H1 (cell line): Measurements from ENCODE around the gene PKP1. TPM values are rescaled to one million over a fixed set of nuclear protein-coding genes. Genes with fewer than 3 reads are reported as not detected.

ENCODE experiments used
- CTCF ChIA-PET: fragments of 300-600 bp; sonication (Branson Sonifier 250); formaldehyde crosslinking; loops from one replicate; lab custom pipeline; 2021; ENCODE audit not compliant: partially characterized antibody; lab: Charles Lee
- POLR2A ChIA-PET: fragments of 300-600 bp; sonication (Branson Sonifier 250); formaldehyde crosslinking; loops from one replicate; lab custom pipeline; 2021; ENCODE audit warnings: inconsistent platforms; ENCODE audit not compliant: partially characterized antibody; lab: Charles Lee
- DNase-seq, 2 experiments: peaks; one replicate each; pipeline versions ENCODE4 v3.0.0 to v3.0.0-alpha.2; 2010 to 2022; ENCODE audit warnings: low spot score in 2 of 2, low read depth in 1 of 2, mixed read lengths in 1 of 2
- FAIRE-seq: peaks from 2 replicates; lab custom pipeline; 2011; peaks lifted over from hg19 to GRCh38; lab: Jason Lieb, UNC
- H2AFZ ChIP-seq: 2 replicates; pipeline ENCODE4 v1.8.1; 2012; ENCODE audit warnings: low read length, inconsistent platforms
- H2AK5ac ChIP-seq: 2 replicates; pipeline ENCODE4 v1.6.1; 2013; ENCODE audit warnings: low read depth, low read length
- H2BK120ac ChIP-seq: replicated peaks from 2 replicates; pipeline ENCODE3; 2013; ENCODE audit warnings: low read depth, low read length, inconsistent platforms
- H2BK12ac ChIP-seq: 2 replicates; pipeline ENCODE4 v1.6.1; 2013; ENCODE audit warnings: low read depth, low read length
- H2BK15ac ChIP-seq: 2 replicates; pipeline ENCODE4 v1.6.1; 2013; ENCODE audit warnings: low read length
- H2BK20ac ChIP-seq: 2 replicates; pipeline ENCODE4 v1.6.1; 2013; ENCODE audit warnings: low read length
- H2BK5ac ChIP-seq: 2 replicates; pipeline ENCODE4 v1.6.1; 2013; ENCODE audit warnings: low read depth, low read length
- H3K14ac ChIP-seq: 2 replicates; pipeline ENCODE4 v1.6.1; 2013; ENCODE audit warnings: inconsistent platforms; ENCODE audit not compliant: insufficient read length
- H3K18ac ChIP-seq: 2 replicates; pipeline ENCODE4 v1.6.1; 2013; ENCODE audit warnings: low read length; ENCODE audit errors: extremely low read depth
- H3K23ac ChIP-seq: 2 replicates; pipeline ENCODE4 v1.6.1; 2013; ENCODE audit warnings: inconsistent platforms; ENCODE audit not compliant: insufficient read length
- H3K23me2 ChIP-seq: 2 replicates; pipeline ENCODE4 v1.6.1; 2013; ENCODE audit warnings: low read depth, low read length
- H3K27ac ChIP-seq: 2 replicates; pipeline ENCODE4 v1.6.1; 2011; ENCODE audit warnings: low read depth, low read length, inconsistent platforms
- H3K27me3 ChIP-seq, 4 experiments: replicated peaks in 1 of 4; 1 replicate in 1 of 4; 2 replicates in 3 of 4; pipeline versions ENCODE4 v1.6.1 to v1.8.1; 2011 to 2013; ENCODE audit warnings: low read length in 3 of 4, mild to moderate bottlenecking in 3 of 4, inconsistent platforms in 2 of 4, mixed read lengths in 2 of 4, moderate library complexity in 1 of 4; ENCODE audit not compliant: control insufficient read depth in 3 of 4, insufficient read depth in 3 of 4; ENCODE audit errors: extremely low read depth in 1 of 4
- H3K36me3 ChIP-seq, 4 experiments: 2 replicates each; pipeline versions ENCODE4 v1.6.1 to v1.8.1; 2011 to 2013; ENCODE audit warnings: mild to moderate bottlenecking in 4 of 4, low read length in 3 of 4, moderate library complexity in 2 of 4, control low read depth in 1 of 4, inconsistent platforms in 1 of 4; ENCODE audit not compliant: insufficient read depth in 4 of 4, control insufficient read depth in 2 of 4
- H3K4ac ChIP-seq: replicated peaks from 2 replicates; pipeline ENCODE3; 2013; ENCODE audit warnings: low read length, low read depth, mixed read lengths, inconsistent platforms; ENCODE audit not compliant: insufficient read length
- H3K4me1 ChIP-seq, 4 experiments: replicated peaks in 1 of 4; 1 replicate in 1 of 4; 2 replicates in 3 of 4; pipeline versions ENCODE4 v1.6.1 to v1.8.1; 2011 to 2013; ENCODE audit warnings: low read length in 3 of 4, inconsistent platforms in 2 of 4, mixed read lengths in 1 of 4; ENCODE audit not compliant: insufficient read depth in 4 of 4, control insufficient read depth in 3 of 4
- H3K4me2 ChIP-seq, 2 experiments: 2 replicates each; pipeline versions ENCODE4 v1.6.1 to v1.8.1; 2011 to 2013; ENCODE audit warnings: low read depth in 2 of 2, low read length in 2 of 2, control low read depth in 1 of 2, inconsistent platforms in 1 of 2, mild to moderate bottlenecking in 1 of 2; ENCODE audit not compliant: insufficient read depth in 1 of 2
- H3K4me3 ChIP-seq, 4 experiments: fragments of 200-600, 300-600 bp in 1 of 4; sonication (generic), shearing (Covaris generic), sonication (Bioruptor Twin) in 1 of 4; 2 replicates each; pipeline versions ENCODE4 v1.5.1 to v1.8.1; 2011 to 2016; ENCODE audit warnings: low read length in 4 of 4, low read depth in 3 of 4, control low read depth in 2 of 4, inconsistent platforms in 2 of 4, mild to moderate bottlenecking in 2 of 4, mixed read lengths in 1 of 4, moderate library complexity in 1 of 4; ENCODE audit not compliant: insufficient read depth in 2 of 4; ENCODE audit errors: extremely low read depth in 1 of 4
- H3K56ac ChIP-seq: replicated peaks from 2 replicates; pipeline ENCODE3; 2013; ENCODE audit warnings: low read depth, mild to moderate bottlenecking, mixed read lengths, low read length, inconsistent platforms; ENCODE audit not compliant: insufficient read length
- H3K79me1 ChIP-seq: 2 replicates; pipeline ENCODE4 v1.6.1; 2013; ENCODE audit warnings: low read depth, low read length, control low read depth
- H3K79me2 ChIP-seq, 2 experiments: 2 replicates each; pipeline versions ENCODE4 v1.6.1 to v1.8.1; 2012 to 2013; ENCODE audit warnings: low read length in 2 of 2, mild to moderate bottlenecking in 2 of 2, inconsistent platforms in 1 of 2; ENCODE audit not compliant: insufficient read depth in 2 of 2, control insufficient read depth in 1 of 2
- H3K9ac ChIP-seq, 4 experiments: replicated peaks in 1 of 4; 1 replicate in 1 of 4; 2 replicates in 3 of 4; pipeline versions ENCODE4 v1.6.1 to v1.8.1; 2011 to 2013; ENCODE audit warnings: low read depth in 3 of 4, low read length in 3 of 4, control low read depth in 2 of 4, mild to moderate bottlenecking in 2 of 4, moderate library complexity in 2 of 4, inconsistent platforms in 1 of 4; ENCODE audit errors: extremely low read depth in 1 of 4
- H3K9me3 ChIP-seq, 2 experiments: 2 replicates each; pipeline versions ENCODE4 v1.6.1 to v1.8.1; 2012 to 2013; ENCODE audit warnings: mild to moderate bottlenecking in 2 of 2, moderate library complexity in 2 of 2, control low read depth in 1 of 2, inconsistent platforms in 1 of 2, low read depth in 1 of 2, low read length in 1 of 2, mixed read lengths in 1 of 2; ENCODE audit not compliant: insufficient read depth in 2 of 2
- H4K20me1 ChIP-seq, 2 experiments: replicated peaks in 1 of 2; 2 replicates each; pipeline versions ENCODE3 to v1.8.1; 2011 to 2013; ENCODE audit warnings: inconsistent platforms in 2 of 2, low read length in 2 of 2, mild to moderate bottlenecking in 1 of 2; ENCODE audit not compliant: insufficient read depth in 2 of 2, control insufficient read depth in 1 of 2
- H4K5ac ChIP-seq: 2 replicates; pipeline ENCODE4 v1.6.1; 2013; ENCODE audit warnings: low read length, low read depth, mixed read lengths, inconsistent platforms; ENCODE audit not compliant: insufficient read length
- H4K8ac ChIP-seq: 2 replicates; pipeline ENCODE4 v1.8.0; 2013; ENCODE audit warnings: mild to moderate bottlenecking, moderate library complexity, low read length, inconsistent platforms; ENCODE audit not compliant: insufficient read depth; ENCODE audit errors: extremely low read depth
- H4K91ac ChIP-seq: replicated peaks from 2 replicates; pipeline ENCODE3; 2013; ENCODE audit warnings: low read length, mixed read lengths, inconsistent platforms; ENCODE audit not compliant: insufficient read length
- CBX5 ChIP-seq: fragments of 300-800, 300-1000 bp; sonication (generic); IDR thresholded peaks from 2 replicates; pipeline ENCODE4 v1.7.1; 2016; ENCODE audit warnings: antibody characterized with exemption, low read length, low read depth
- CBX8 ChIP-seq: fragments of 300-800, 300-1000 bp; sonication (generic); IDR thresholded peaks from 2 replicates; pipeline ENCODE4 v1.7.1; 2016; ENCODE audit warnings: low read depth, low read length, borderline replicate concordance
- CEBPB ChIP-seq: IDR thresholded peaks from 2 replicates; pipeline ENCODE4 v1.6.1; 2012; ENCODE audit warnings: low read depth, low read length
- EGR1 ChIP-seq: IDR thresholded peaks from 2 replicates; pipeline ENCODE4 v1.6.1; 2011; ENCODE audit warnings: low read depth, low read length, borderline replicate concordance
- EZH2 ChIP-seq: fragments of 200-600 bp; sonication (generic); IDR thresholded peaks from 2 replicates; pipeline ENCODE4 v1.7.1; 2012; ENCODE audit warnings: low read depth, mild to moderate bottlenecking, moderate library complexity, low read length, inconsistent platforms; ENCODE audit not compliant: severe bottlenecking
- HDAC6 ChIP-seq: IDR thresholded peaks from one replicate; pipeline ENCODE4 v1.7.1; 2012; ENCODE audit warnings: low read depth, mild to moderate bottlenecking, inconsistent platforms, low read length, moderate library complexity
- JUN ChIP-seq: IDR thresholded peaks from 2 replicates; pipeline ENCODE4 v1.6.1; 2011; ENCODE audit warnings: low read depth, mild to moderate bottlenecking, improper control_type of control experiment, low read length
- SIN3A ChIP-seq, 2 experiments: IDR thresholded peaks in 1 of 2; conservative IDR thresholded peaks in 1 of 2; 2 replicates each; pipeline ENCODE4 v1.6.1; 2011 to 2012; ENCODE audit warnings: low read length in 2 of 2, improper control_type of control experiment in 1 of 2, low read depth in 1 of 2, mild to moderate bottlenecking in 1 of 2
- SIX5 ChIP-seq: IDR thresholded peaks from 2 replicates; pipeline ENCODE4 v1.6.1; 2011; ENCODE audit warnings: mild to moderate bottlenecking, low read depth, low read length
- TAF7 ChIP-seq: optimal IDR thresholded peaks from 2 replicates; pipeline ENCODE3; 2011; ENCODE audit warnings: low read depth, mild to moderate bottlenecking, inconsistent platforms, low read length, moderate library complexity, borderline replicate concordance
- TBP ChIP-seq: IDR thresholded peaks from 2 replicates; pipeline ENCODE4 v1.6.1; 2011; ENCODE audit warnings: low read depth, low read length, improper control_type of control experiment
- YY1 ChIP-seq: IDR thresholded peaks from 2 replicates; pipeline ENCODE4 v1.6.1; 2011; ENCODE audit warnings: low read depth, mild to moderate bottlenecking, low read length
- WGBS, 2 experiments: shearing (Covaris generic) in 1 of 2; methylation state at CpG; one replicate each; pipeline versions ENCODE4 v1.1.6 to v1.1.7; 2013 to 2015; ENCODE audit warnings: low lambda C conversion rate in 2 of 2, mixed read lengths in 2 of 2, inconsistent platforms in 1 of 2, low coverage in 1 of 2, missing lambda C conversion rate in 1 of 2; ENCODE audit not compliant: insufficient replicate concordance in 2 of 2, insufficient coverage in 1 of 2, insufficient read length in 1 of 2; ENCODE audit errors: extremely low coverage in 1 of 2, missing lambda C conversion rate in 1 of 2; 5-methylcytosine and 5-hydroxymethylcytosine counted together
- polyA plus RNA-seq, 7 experiments: library from polyadenylated mRNA; depleted of rRNA in 3 of 7; stranded (reverse) in 5 of 7; unstranded in 2 of 7; fragments of >200 nt in 5 of 7; fragments of 200-250 nt in 2 of 7; gene quantifications; 1 replicate in 5 of 7; 2 replicates in 1 of 7; 4 replicates in 1 of 7; pipeline versions ENCODE4 v1.2.1 to v1.2.3, GENCODE V29; 2011 to 2013; ENCODE audit warnings: missing spikeins in 2 of 7, mixed read lengths in 2 of 7
- total RNA-seq: library from RNA; stranded (reverse); fragmentation: NEBNext Ultra II Directional; extraction: Animal tissue kit (Norgen Biotek cat#: 25700); gene quantifications from 2 replicates; pipeline ENCODE4 v1.2.1, GENCODE V29; 2021

Gene PKP1
- total and polyA plus RNA-seq, 2 of the 8 experiments (the other 6 are each of a cell fraction or from before 2014, with no cell fraction given): 0.21 to 0.95 TPM

- Histone ChIP-seq H2BK20ac (no peak overlapping the region), H3K4me1 (peaks cover 0 to 13% (median 9%) of the 10 kb centered on the region in 4 experiments; a peak in 6 of 7 replicates), H3K23me2 (peaks cover 8% of the 10 kb centered on the region; the same call in 1 of the 2 replicates), H3K23ac (no peak overlapping the region), H3K14ac (no peak overlapping the region), H3K36me3 (no peaks in the 10 kb centered on the region), H3K18ac (no peak overlapping the region), H3K4me3 (no peak overlapping the region), H3K79me1 (no peaks in the 10 kb centered on the region), H4K20me1 (no peaks in the 10 kb centered on the region), H4K8ac (no peak overlapping the region), H3K4ac (no peak overlapping the region), H3K27ac (no peak overlapping the region), H3K9ac (no peak overlapping the region), H3K56ac (no peak overlapping the region), H3K4me2 (no peak overlapping the region), H2BK12ac (0 out of 2 replicates have a peak overlapping the region, but pooled peaks have one; percentile 17), H2AFZ (no peak overlapping the region), H2AK5ac (no peak overlapping the region), H2BK5ac (no peak overlapping the region)
- 88% methylated on average over 6 of the region's 6 CpGs; no CpG with 5 or more reads in 1 of the 2 experiments for WGBS, 2 experiments
- no peak for DNase-seq
- TF ChIP-seq TAF7 (no peak), SIN3A (conservative IDR thresholded peaks at IDR 0.05 in 1 of 2, IDR thresholded peaks at IDR 0.05 in 1 of 2; ENCODE audit: low read depth in 1 of 2, low read length in 2 of 2) (no peak), SIX5 (no peak), HDAC6 (no peak), YY1 (no peak), EZH2 (no peak), CEBPB (no peak), CBX8 (no peak), CBX5 (no peak), JUN (no peak), EGR1 (no peak), TBP (no peak)
- TF ChIP-seq, all 59 proteins: peak for 0
- Histone ChIP-seq H3K9me3 (no peaks in the 10 kb centered on the region; a peak in 1 of 4 replicates), H3K79me2 (no peaks in the 10 kb centered on the region), H2BK15ac (no peak overlapping the region), H3K27me3 (peaks cover 15 to 30% (median 29%) of the 10 kb centered on the region in 4 experiments), H4K91ac (no peak overlapping the region), H4K5ac (no peak overlapping the region), H2BK120ac (no peak overlapping the region)
- POLR2A ChIA-PET: interaction anchor here (1.3 to 1.9 kb wide), 3 partner anchors 15 to 114 kb away, joined by 3 to 5 read pairs (median 4); no protein-coding TSS in a partner anchor
- CTCF ChIA-PET: interaction anchor here (0.8 to 5.3 kb wide), 12 partner anchors 11 to 194 kb away, joined by 3 to 45 read pairs (median 6); no protein-coding TSS in a partner anchor
- FAIRE-seq: no peak
Measured at GRCh38 chr1:201284636-201285035, 1.3 kb downstream of the PKP1 start.
